Activated CD8-positive, alpha-beta memory T cell treated with anti-CD3 and anti-CD28 coated beads, Interleukin-2, amount 50 U/mL, for 48 hours (primary cell): Measurements from ENCODE around the gene DNAH9.

Experiments used
- DNase-seq: peaks from one replicate; pipeline ENCODE4 v3.0.0-alpha.2; 2020

Gene DNAH9

DNA sequence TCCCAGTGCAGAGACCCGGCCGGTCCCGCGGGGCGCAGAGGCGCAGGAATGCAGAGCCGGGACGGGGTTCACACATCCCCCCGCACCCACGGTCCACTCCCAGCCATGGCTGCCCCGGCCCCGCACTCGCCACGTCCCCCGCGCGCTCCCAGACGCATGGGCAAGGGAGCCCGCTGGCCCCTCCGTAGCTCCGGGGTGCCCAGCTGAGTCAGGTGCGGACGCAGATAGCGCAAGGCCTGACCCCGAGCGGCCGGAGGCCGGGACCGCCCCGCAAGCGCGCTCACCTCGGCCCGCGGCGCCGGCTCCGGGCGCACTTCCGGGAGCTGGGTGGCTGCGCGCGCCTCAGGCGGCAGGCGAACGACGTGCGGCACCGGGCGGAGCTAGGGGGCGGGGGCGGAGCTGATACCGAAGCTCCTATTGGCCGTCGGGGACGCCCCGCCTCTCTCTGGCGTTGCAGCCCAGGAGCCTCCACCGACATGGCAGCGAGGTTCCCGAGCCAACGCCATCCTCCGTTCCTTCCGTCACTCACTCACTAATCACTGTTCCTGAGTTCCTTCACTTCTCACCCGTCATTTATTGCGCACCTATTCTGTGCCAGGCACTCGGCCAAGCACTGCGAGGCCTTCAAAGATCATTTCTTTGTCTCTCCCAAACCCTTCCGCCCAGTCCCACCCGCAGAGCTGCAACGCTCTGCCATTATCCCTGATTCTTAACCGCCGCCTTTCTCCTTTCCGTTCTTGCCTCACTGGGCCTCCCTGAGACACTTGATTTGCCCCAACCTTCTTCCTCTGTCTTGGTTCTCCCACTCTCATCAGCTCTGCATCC, 399.1 kb downstream of the DNAH9 start, which contains the start of gene ZNF18:
Gene ZNF18, minus strand, starts transcription at position 329 of the 825 bp plus-strand sequence. CDS start 4,646 bp downstream, outside the sequence.
- DNase-seq, result peak; percentile 97

DNA sequence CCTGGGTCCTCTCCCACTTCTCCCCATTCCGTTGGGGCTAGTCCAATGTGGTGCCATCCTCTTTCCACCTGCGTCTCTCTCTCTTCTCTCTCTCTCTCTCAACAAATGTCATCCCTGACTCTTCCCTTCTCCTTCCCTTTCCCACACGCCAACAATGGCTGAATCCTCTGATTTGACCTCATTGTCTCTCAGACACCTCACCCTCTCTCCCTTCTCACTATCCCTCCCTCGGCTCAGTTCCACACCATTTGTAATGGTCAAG, 399.6 kb downstream of the DNAH9 start:
- no peak for DNase-seq

DNA sequence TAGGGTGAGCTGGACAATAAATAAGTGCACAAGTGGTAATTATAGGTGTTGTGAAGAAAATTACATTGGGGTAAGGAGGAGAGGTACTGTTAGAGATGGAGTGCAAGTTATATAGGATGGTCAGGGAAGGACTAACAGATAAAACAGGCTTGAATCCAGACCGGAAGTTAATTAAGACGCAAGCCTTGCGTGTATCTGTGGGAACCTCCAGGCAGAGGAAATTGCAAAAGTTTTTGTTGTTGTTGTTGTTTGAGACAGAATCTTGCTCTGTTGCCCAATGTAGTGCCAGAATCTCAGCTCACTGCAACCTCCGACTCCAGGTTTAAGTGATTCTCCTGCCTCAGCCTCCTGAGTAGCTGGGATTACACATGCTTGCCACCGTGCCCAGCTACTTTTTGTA, 401.4 kb downstream of the DNAH9 start:
- DNase-seq, result no peak

DNA sequence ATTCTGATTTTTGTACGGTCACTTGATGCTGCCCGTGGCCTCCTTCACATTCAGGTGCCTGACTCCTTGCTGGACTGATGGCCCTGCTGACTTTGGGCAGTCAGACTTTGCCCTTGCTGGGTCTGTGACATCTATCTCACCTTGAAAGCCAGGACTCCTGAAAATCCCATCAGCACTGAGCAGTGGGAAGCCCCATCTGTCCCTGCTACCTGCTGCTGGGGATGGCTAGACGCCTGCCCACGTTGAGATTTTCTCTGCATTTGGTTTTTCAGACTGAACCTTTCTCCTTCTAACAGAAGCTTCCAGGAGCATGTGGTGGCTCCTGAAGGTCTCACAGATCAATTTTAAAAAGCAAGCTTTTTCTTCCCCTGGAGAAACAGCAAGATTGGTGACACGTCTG, 409.2 kb downstream of the DNAH9 start:
- DNase-seq, result no peak
